KG1 (cell line): ENCODE data around the gene CD180.

Experiments used
- DNase-seq: peaks from one replicate; lab custom pipeline; 2025; lab: John Stamatoyannopoulos, UW

Gene CD180

DNA sequence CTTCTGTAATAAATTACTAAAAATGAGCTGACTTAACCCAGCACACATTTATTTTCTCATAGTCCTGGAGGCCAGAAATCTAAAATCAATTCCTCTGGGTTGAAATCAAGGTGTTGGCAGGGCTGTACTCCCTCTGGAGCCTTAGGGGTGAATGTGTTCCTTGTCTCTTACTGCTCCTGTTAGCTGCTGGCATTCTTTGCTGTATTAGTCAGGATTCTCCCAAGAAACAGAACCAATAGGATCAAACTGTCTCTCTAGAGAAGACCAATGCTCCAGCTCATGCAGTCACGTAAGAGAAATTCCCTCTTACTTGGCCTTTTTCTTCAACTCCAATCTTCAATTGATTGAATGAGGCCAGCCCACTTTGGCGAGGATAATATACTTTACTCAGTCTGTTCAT is 15.3 kb upstream of the CD180 start:
- no peak for DNase-seq

DNA sequence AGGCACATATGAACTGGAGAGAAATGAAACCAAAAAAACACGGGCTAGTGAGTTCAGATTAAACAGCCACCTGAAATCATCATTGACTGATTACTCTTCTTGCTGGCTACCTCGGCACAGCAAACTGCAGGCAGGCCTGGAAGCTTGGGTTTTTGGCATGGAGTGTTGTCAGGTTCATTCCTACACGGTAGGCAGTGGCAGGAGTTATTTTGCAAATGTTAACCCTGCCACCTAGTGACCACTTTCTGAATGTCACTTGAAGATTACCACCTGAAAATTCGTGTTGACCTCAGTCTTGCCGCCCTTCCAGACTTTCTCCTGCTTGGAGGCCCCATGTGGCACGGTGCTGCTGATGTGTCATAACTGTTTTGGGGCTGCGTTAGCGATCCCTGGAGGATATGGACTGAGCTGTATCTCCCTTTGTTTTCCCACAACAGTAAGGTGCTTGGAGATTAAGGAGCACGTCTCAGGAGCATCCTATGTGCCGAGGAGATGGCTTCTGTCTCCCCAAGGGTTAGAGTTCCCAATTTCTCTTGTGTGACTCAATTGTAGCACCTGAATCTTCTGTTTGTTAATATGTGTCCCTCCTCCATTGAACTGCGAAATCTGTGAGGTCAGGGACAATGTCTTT is 12.7 kb upstream of the CD180 start:
- DNase-seq: peak; percentile 53

DNA sequence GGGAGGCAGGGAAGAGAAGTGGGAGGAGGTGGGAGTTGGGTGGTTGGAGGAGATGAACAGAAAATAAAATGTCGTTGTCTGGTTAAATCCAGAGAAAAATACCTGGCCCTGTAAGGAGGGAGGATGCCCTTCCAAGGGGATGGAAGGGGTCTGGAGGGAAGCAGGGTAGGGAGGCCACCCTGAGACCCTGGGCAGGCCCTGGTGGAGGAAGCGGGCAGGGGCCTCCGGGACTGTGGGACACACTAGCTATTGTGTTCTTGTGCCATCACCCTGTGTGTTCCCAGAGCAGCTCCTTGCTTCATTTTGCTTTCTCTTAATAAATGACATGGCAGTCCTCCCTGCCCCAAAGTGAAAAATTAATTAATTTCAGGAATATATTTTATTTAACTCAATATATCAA is 11.8 kb upstream of the CD180 start:
- DNase-seq: no peak

DNA sequence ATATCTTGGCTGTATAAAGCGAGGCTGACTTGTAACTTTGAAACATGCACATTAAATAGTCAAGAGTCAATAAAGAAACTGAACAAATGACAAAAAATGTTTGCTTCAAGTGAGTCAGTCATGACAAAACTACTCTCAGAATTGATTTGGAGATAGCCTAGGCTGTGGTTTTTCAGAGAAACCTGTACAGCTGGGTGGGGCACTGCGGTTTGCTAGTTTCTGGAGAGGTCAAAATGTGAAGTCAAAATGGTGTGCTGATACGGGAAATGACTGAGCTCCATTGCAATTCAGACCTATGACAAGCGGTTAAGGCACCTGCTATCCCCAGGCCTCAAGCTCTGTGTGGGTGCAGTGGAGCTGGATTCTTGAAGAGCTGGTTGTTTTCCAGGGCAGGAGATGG is 10.3 kb upstream of the CD180 start:
- peak; percentile 43 for DNase-seq

DNA sequence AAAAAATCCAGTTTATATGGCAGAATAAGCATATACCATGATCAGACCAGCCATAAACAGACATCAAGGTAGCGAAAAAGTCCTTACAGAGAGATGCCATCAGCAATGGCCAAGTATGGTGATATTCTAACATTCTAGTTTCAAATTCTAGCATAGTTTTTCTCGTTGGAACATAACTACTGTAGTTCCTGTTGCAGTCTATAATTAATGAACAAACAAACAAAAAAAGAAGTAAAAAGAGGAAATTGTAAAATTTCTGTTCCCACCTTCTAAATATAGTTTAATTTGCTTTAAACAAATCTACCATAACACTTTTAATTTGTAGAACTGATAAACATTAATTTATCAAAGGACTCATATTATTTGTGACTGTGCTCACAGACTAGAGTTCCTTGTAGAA is 9.9 kb upstream of the CD180 start:
- no peak for DNase-seq

DNA sequence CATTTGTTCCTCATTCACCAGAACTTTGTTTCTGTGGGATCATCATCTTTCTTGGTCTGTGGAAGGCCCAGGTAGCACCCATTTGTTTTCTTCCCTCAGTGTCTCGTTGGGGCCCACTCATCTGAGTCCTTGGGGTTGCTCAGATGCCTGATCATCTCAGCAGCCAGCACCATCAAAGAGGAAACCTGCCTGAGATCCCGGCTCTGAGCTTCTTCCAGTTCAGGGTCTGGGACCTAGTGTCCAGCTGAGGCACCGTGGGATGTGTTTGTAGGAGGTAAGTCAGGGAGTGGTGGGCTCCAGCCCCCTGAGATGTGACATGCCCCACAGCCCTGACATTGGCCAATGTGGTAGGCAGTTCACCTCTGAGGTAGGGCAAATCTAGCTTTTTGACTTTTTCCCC is 9.4 kb upstream of the CD180 start:
- no peak for DNase-seq

DNA sequence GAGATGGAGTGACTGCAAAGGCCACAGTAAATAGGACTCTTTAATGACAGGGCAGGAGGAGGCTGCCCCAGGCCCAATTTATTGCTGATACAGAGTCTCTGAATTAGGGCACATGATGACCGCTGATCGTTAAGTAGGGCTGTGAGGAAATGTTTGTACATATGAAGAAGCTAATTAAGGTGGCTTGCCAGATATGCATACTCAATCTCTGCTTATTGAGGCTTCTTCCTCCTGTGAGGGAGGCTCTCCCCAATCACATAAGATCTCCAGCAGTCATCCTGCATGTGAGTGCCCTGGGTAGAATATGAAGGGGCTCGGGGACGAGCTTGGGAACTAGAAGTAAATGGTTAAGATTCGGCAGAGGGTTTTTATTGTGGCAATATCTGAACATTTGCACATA is 8.2 kb upstream of the CD180 start:
- DNase-seq: no peak

DNA sequence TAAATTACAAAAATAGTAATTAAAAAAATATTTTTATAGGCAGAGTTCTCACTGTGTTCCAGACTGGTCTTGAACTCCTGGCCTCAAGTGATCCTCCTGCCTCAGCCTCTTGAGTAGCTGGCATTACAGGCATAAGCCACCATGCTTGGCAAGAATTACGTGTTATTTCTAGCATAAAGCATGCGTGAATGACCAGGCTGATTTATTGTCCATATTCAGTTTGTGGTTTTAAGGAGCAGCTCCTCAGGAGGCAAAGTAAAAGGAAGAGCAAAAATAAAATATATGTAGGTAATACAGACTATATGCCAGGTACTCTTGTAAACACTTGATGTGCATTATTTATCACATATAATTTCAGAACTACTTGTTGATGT is 7.1 kb upstream of the CD180 start:
- DNase-seq: no peak

DNA sequence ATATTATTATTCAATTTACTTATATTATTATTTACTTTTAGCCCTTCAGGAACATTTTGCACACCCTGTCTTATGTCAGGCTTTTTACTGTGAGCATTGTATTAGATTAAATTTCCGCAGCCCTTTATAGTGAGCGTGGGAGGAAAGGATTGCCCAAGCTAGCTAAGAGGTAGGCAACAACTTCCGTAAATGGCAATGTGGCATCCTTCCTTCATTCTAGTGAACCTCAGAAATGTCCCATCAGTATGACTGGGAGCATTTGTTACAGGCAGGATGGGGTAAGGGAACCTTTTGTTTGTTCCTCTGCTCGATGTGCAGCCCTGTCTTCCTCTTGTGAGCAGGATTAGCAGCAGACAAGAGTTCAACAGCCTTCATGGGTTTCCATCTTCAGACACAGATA is 6.2 kb upstream of the CD180 start:
- DNase-seq: no peak

DNA sequence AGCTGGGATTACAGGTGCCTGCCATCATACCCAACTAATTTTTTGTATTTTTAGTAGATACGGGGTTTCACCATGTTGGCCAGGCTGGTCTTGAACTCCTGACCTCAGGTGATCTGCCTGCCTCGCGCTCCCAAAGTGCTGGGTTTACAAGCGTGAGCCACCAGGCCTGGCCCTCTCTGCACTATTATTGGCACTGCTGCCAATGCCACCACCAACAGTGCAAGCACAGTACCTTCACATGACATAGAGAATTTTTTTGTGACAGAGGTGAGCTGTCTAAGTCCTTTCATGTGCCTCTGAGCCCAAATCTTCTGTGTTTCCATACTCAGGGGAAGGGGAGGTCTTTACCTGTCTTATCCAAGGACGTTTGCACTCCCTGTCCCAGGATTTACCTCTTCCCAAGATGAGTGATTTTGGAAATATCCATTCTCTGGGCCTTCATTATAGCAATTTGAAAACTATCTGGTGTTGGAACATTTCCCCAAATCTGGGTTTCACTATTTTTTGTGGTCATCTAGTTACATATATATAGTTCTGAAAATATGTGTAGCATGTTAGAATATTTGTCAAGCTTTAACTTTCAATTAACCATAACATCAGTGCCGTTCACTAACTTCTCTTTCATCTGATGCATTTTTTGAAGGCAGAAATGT is 5.4 kb upstream of the CD180 start:
- no peak for DNase-seq

DNA sequence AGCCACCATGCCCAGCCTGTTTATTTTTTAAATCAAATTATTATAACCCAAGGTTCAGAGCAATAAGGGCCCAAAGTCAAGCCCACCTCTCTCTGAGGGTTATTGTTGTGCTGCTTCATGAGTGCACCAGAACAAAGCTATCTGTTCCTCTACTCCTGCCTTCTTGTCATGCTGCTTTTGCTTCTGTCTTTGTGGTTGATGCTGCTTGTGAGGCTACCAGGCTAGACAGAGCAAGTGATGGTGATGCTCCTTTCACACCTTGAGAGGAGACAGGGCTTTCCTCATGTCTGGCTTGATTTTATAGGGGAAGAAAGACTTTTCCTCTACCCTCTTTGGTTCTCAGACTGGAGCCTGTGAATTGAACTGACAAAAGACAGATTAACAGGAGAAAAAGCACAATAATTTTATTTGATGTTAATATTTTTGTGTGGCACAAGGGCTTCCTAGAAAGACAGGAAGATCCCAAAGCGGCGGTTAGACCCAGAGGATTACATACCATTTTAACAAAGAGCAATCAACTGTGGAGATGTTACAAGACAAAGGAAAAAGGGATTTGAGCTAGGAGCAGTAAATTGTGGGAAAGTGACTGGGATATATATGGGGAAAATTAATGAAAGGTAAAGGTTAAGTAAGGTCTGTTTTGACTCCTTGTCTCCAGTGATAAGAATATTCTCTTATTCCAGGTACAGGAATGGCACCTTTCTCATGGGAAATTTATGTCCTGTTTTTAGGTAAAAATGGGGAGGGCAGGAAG is 4.4 kb upstream of the CD180 start:
- DNase-seq: no peak

DNA sequence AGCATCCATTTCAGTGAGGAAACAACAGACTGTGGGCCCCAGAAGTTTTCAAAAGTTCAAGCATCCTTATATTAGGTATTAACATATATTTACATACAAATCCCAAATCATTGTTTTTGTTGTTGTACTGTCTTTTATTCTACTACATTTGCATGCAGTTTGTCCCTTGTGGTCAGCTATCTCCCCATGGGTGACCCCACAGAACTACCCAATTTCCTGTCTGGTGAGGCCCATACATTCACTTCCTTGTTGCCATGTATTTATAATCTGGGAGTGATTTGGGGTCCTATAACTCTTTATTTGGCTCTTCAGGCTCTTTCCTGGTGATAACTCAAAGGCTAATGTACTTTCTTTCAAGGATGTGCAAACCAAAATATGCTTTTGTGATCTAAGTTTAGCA is 3.3 kb upstream of the CD180 start:
- no peak for DNase-seq

DNA sequence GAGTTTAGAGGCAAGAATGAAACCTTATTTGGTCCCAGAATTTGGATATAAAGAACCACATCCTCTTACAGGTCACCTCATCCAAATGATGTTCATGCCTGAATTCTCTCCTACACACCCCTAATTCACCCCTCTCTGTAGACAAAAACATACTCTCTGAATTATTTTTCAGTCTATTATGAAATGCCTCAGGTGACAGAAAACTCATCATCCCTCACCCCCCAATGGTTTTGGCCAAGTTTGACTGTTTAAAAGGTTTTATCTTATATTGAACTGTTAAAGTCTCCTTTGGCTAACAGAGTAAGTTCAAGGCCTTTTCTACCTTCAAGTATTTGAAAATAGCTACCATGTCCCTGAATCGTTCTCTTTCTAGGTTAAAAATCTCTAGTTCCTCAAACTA is 2.3 kb upstream of the CD180 start:
- DNase-seq: no peak

DNA sequence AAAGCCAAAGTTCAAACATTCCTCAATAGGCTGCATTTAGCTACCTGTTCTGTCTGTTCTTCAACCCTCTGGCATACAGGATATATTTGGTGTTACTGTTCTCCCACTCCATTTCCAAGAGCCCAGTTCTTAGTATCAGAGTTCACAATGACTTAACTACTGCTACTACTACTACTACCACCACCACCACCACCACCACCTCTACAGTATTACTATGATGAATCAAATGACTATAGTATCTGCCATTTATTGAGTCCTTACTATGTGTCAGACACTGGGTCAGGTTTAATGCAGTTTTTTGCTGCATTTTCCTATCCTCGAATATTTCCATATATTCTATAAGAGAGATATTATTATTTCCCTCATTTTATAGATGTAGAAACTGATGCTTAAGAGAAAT is 937 bp upstream of the CD180 start:
- DNase-seq: no peak

DNA sequence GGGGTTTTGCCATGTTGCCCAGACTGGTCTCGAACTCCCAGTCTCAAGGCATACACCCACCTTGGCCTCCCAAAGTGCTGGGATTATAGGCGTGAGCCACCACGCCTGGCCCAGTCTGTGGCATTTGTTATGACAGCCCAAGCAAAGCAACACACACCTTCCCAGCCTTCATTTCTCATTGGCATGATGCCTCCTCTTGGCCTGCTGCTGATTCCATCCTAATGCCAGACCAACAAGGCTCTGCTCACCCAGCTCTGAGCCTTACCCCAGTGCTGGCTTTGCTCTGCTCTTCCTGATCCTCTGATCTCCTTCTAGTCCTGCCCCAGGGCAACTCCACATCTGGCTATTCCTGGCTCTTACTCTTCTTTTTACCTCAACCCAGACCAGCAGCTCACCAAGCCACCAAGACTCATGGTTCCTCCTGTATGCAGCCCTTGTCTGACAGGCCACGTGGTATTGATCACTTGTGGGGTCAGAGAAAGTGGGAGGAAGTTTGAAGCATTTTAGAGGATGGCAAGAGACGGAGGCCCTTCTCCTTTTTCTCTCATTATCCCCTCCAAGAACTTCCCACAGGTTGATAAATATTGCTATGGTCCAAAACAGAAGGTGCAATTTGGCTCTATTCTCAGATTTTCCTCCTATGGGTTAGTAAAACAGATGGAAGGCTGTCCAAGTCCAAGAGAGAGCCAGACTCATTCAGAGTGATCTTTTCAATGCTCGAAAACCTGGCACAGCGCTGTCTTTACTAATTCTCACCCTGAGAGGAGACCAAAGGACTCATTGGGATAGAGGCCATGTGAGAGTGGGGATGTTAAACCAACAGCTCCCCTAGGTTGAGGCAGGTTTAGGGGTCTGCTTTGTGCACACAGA is 958 bp downstream of the CD180 start:
- no peak for DNase-seq

DNA sequence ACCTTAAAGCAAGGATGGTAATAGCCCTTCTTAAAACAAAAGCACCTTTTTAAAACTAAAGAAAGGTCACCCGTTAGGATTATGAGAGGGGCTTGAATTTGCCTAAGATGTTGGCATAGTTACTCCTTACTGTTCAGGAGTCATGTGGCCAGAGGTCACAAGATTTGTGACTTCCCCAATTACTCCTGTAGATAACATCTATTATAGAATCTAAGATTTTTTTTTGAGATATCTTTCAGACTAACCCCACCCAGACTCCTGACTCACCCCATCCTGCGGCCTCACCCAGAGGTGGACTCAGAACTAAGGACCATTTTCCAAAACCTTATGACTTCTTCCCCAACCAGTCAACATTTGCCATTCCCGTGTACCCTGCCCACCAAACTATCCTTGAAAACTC is 2.4 kb downstream of the CD180 start:
- DNase-seq: no peak

DNA sequence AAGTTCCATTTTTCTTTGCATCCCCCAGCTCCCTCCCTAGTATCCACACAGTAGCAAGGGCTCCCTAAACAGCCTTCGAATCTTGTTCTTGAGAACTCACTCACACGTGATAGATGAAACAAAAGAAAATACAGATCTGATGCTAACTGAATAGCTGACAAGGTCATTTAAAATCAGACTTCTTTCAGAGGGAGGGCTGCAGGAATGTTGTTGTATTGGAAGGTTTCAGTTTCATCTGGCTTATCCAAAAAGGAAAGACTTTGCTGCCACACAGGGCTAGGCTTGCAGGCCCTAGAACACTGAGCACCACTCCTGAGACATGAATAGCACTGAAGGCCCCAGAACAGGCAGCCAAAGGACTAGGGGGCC is 3.2 kb downstream of the CD180 start:
- no peak for DNase-seq

DNA sequence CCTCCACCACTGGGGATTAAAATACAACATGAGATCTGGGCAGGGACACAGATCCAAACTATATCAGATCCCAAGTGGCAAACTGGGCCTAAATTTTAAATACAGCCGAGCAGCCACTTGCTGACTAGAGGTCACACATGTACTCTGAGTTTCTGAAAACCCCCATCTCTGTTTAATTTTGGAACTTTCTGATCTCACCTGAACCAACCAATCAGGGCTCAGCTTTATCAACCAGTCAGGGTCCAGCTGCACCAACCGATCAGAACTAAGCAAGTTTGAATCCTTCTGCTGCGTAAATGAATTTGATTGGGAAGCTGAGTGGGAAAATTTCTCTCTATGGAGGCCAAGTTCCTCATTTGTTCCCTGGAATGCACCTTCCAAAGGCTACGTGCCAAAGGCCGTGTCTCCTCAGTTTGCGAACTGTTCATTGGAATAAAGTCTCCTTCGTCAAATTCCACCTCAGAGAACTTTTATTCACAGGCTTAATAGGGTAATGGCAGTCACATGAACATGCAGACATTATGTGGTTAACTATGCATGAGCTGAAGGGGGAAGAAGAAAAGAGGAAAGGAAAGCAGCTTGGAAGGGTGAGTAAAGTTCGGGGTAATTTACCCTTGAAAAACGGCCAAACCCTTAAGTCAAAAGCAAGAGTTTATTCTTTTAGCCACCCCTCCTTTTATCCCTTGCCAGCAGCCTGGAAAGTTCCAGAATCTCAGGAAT is 3.7 kb downstream of the CD180 start:
- DNase-seq: no peak

DNA sequence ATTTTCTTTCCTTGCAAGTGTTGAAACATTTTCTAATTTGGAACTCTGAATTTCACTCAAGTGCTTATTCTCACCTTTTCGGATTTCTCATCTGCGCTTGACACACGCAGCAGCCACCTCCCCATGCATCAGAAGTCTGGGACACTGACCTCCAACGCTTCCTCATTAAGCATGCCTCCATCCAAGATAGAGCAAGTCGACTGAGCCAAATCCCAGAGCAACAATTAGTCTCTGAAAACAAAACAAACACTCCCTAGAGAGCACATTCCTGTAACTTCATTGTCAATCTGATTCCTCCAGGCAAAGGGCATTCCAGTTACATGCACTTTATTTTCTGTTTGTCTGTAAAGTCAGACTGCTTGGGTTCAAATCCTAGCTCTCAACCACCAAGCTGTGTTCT is 5.7 kb downstream of the CD180 start:
- no peak for DNase-seq

DNA sequence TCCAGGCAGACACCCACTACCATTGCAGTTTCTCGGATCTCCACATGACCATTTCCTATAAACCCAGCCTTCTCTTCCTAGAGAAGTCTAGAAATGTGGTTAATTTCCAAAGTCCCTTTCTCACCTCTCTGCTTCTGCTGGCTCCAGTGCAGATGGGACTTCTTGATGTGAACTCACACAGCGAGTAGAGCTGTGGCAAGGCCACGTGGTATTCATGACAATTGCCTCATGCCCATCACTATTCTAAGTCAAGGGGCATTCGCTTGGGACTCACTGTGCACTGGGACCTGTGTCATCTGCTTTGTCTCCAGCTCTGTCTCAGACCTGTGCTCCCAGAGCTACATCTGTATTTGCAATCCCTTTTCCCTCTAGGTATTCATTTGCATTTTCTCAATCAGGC is 6.2 kb downstream of the CD180 start:
- no peak for DNase-seq

DNA sequence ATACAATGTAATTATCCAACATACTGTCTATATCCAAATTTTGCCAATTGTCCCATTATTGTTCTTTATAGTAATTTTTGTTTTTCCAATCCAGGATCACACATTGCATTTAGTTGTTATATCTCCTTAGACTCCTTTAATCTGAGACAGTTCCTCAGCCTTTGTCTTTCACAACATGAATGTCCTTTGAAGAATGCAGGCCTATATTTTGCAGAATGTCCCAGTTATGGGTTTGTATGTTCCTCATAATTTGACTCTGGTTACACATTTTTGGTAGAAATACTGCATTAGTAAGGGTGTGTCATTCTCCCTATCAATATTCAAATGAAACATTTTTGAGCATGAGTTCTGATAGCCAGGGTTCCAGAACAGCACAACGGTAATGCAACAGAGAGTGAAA is 6.7 kb downstream of the CD180 start:
- no peak for DNase-seq

DNA sequence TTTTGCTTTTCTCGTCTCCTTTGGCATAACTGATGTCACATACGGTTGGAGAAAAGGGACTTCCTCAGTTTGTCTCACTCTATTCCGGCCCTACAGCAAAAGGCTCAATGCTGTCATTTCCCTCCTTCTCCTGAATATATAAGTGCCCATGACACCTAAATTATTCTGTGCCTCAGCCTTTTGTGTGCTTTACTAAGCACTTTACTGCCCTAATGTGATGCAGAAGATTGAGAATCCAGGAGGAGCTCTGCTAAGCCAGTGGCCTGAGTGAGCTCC is 7.6 kb downstream of the CD180 start:
- DNase-seq: no peak
